Measurements from ENCODE around the gene MYL2. TPM values are rescaled to one million over a fixed set of nuclear protein-coding genes. Genes with fewer than 3 reads are reported as not detected.
A peak's percentile ranks its signal among the peaks of the same experiment; 100 is the strongest.

MYL2 gene
- total RNA-seq, 4 donors from 2014 or later = not detected

GRCh38 chr12:110919720-110920119 lies 659 bp downstream of the MYL2 start:
- DNase-seq = no peak
- H3K36me3 ChIP-seq = no peaks in the 10 kb centered on the region
- no peaks in the 10 kb centered on the region for H3K27me3 ChIP-seq
- H3K9me3 ChIP-seq = no peaks in the 10 kb centered on the region
- TF ChIP-seq POLR2A (IDR thresholded peaks at IDR 0.05) (no peak), CTCF (IDR thresholded peaks at IDR 0.05) (no peak)
- H3K4me3 ChIP-seq = no peak overlapping the region
- no peak overlapping the region for H3K27ac ChIP-seq
- no peaks in the 10 kb centered on the region for H3K4me1 ChIP-seq

- Histone ChIP-seq H3K4me3 (no peak overlapping the region), H3K4me1 (peaks cover 0 to 6% (median 2%) of the 10 kb centered on the region in 4 donors), H3K27ac (no peak overlapping the region), H3K36me3 (no peaks in the 10 kb centered on the region), H3K27me3 (no peaks in the 10 kb centered on the region), H3K9me3 (no peaks in the 10 kb centered on the region)
- DNase-seq = no peak
- TF ChIP-seq POLR2A (IDR thresholded peaks at IDR 0.05) (no peak), CTCF (IDR thresholded peaks at IDR 0.05) (no peak)
Measured at GRCh38 chr12:110917961-110918360, 2.4 kb downstream of the MYL2 start.

- no peak overlapping the region for H3K4me3 ChIP-seq
- no peaks in the 10 kb centered on the region for H3K9me3 ChIP-seq
- DNase-seq = no peak
- H3K27me3 ChIP-seq = no peaks in the 10 kb centered on the region
- TF ChIP-seq CTCF (IDR thresholded peaks at IDR 0.05) (no peak), POLR2A (IDR thresholded peaks at IDR 0.05) (no peak)
- no peak overlapping the region for H3K27ac ChIP-seq
- H3K4me1 ChIP-seq = peaks cover 0 to 6% (median 3%) of the 10 kb centered on the region in 4 donors
- no peaks in the 10 kb centered on the region for H3K36me3 ChIP-seq
Measured at GRCh38 chr12:110917467-110917866, 2.9 kb downstream of the MYL2 start.

- peaks cover 0 to 6% (median 3%) of the 10 kb centered on the region in 4 donors for H3K4me1 ChIP-seq
- TF ChIP-seq CTCF (IDR thresholded peaks at IDR 0.05) (no peak), POLR2A (IDR thresholded peaks at IDR 0.05) (no peak)
- H3K27me3 ChIP-seq = no peaks in the 10 kb centered on the region
- no peak for DNase-seq
- no peak overlapping the region for H3K4me3 ChIP-seq
- H3K36me3 ChIP-seq = no peaks in the 10 kb centered on the region
- H3K9me3 ChIP-seq = no peaks in the 10 kb centered on the region
- H3K27ac ChIP-seq = no peak overlapping the region
Measured at GRCh38 chr12:110916295-110916875, 4.0 kb downstream of the MYL2 start.

GRCh38 chr12:110913119-110914056 lies 7.0 kb downstream of the MYL2 start:
- peaks cover 0 to 6% (median 3%) of the 10 kb centered on the region in 4 donors for H3K4me1 ChIP-seq
- no peaks in the 10 kb centered on the region for H3K36me3 ChIP-seq
- no peaks in the 10 kb centered on the region for H3K9me3 ChIP-seq
- H3K27ac ChIP-seq = peak overlapping the region in 1 of 4 donors; percentile 38
- no peak overlapping the region for H3K4me3 ChIP-seq
- H3K27me3 ChIP-seq = no peaks in the 10 kb centered on the region
- DNase-seq = no peak
- no peak for TF ChIP-seq CTCF (IDR thresholded peaks at IDR 0.05)
- TF ChIP-seq POLR2A (IDR thresholded peaks at IDR 0.05) = no peak
